ENCODE data around the gene RAB27B.

The RAB27B gene

DNA sequence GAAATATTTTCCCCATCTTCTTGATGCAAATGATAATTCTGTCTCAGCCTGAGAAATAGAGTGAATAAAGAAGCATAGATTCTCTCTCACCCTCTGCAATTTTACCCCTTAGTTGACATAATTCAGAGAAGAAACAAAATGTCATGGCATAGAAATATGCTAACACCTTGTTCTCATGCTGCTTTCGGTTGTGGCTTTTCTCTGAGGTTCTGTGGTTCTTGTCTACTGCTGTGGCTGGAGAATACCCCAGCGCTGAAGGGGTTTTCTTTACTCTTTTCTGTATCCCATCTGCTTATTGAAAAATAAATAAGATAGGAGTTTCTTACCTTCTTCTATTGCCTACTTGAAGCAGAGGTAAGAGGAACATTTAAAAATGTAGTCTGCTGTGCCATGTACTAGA is 15.4 kb upstream of the RAB27B start:
- Histone ChIP-seq H3K9me3 (ENCODE audit: low read length) (no peaks in the 10 kb centered on the region), H3K4me1 (ENCODE audit: insufficient read depth, low read length, severe bottlenecking) (no peaks in the 10 kb centered on the region), H3K79me2 (ENCODE audit: insufficient read depth, low read length) (no peaks in the 10 kb centered on the region), H3K4me2 (ENCODE audit: low read length) (no peak overlapping the region), H3K9ac (ENCODE audit: low read length) (no peak overlapping the region), H4K20me1 (ENCODE audit: insufficient read depth, low read length) (no peaks in the 10 kb centered on the region), H3K4me3 (ENCODE audit: low read depth, low read length, poor library complexity, severe bottlenecking) (no peak overlapping the region), H3F3A (ENCODE audit: insufficient read depth, low read length) (no peaks in the 10 kb centered on the region), H2AFZ (ENCODE audit: low read length) (no peak overlapping the region), H3K36me3 (ENCODE audit: insufficient read depth, low read length) (no peaks in the 10 kb centered on the region), H3K27ac (ENCODE audit: low read depth, low read length, poor library complexity, severe bottlenecking) (no peak overlapping the region), H3K27me3 (ENCODE audit: insufficient read depth, low read length) (no peaks in the 10 kb centered on the region), H3K9me2 (ENCODE audit: low read depth, low read length) (no peaks in the 10 kb centered on the region)
- TF ChIP-seq, protein P1, sequence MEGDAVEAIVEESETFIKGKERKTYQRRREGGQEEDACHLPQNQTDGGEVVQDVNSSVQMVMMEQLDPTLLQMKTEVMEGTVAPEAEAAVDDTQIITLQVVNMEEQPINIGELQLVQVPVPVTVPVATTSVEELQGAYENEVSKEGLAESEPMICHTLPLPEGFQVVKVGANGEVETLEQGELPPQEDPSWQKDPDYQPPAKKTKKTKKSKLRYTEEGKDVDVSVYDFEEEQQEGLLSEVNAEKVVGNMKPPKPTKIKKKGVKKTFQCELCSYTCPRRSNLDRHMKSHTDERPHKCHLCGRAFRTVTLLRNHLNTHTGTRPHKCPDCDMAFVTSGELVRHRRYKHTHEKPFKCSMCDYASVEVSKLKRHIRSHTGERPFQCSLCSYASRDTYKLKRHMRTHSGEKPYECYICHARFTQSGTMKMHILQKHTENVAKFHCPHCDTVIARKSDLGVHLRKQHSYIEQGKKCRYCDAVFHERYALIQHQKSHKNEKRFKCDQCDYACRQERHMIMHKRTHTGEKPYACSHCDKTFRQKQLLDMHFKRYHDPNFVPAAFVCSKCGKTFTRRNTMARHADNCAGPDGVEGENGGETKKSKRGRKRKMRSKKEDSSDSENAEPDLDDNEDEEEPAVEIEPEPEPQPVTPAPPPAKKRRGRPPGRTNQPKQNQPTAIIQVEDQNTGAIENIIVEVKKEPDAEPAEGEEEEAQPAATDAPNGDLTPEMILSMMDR (IDR thresholded peaks at IDR 0.05; ENCODE audit: low read length) = no peak
- no peak for TF ChIP-seq EZH2 (IDR thresholded peaks at IDR 0.05; ENCODE audit: borderline replicate concordance, low read length)

- H3K27me3 ChIP-seq (ENCODE audit: insufficient read depth, low read length) = no peaks in the 10 kb centered on the region
- no peak overlapping the region for H3K9ac ChIP-seq (ENCODE audit: low read length)
- no peak for TF ChIP-seq EZH2 (IDR thresholded peaks at IDR 0.05; ENCODE audit: borderline replicate concordance, low read length)
- TF ChIP-seq, protein P1 (IDR thresholded peaks at IDR 0.05; ENCODE audit: low read length) = no peak
- no peaks in the 10 kb centered on the region for H3K9me2 ChIP-seq (ENCODE audit: low read depth, low read length)
- H3K36me3 ChIP-seq (ENCODE audit: insufficient read depth, low read length) = no peaks in the 10 kb centered on the region
- no peak overlapping the region for H2AFZ ChIP-seq (ENCODE audit: low read length)
- no peak overlapping the region for H3K4me3 ChIP-seq (ENCODE audit: low read depth, low read length, poor library complexity, severe bottlenecking)
- no peak overlapping the region for H3K4me2 ChIP-seq (ENCODE audit: low read length)
- no peaks in the 10 kb centered on the region for H3F3A ChIP-seq (ENCODE audit: insufficient read depth, low read length)
- H3K27ac ChIP-seq (ENCODE audit: low read depth, low read length, poor library complexity, severe bottlenecking) = no peak overlapping the region
- H3K79me2 ChIP-seq (ENCODE audit: insufficient read depth, low read length) = no peaks in the 10 kb centered on the region
- no peaks in the 10 kb centered on the region for H4K20me1 ChIP-seq (ENCODE audit: insufficient read depth, low read length)
- no peaks in the 10 kb centered on the region for H3K4me1 ChIP-seq (ENCODE audit: insufficient read depth, low read length, severe bottlenecking)
- H3K9me3 ChIP-seq (ENCODE audit: low read length) = no peaks in the 10 kb centered on the region
These were observed 15.0 kb upstream of the RAB27B start for GRCh38 chr18:54813305-54813704.

GRCh38 chr18:54813977-54814565 is 14.2 kb upstream of the RAB27B start:
- H3K79me2 ChIP-seq (ENCODE audit: insufficient read depth, low read length) = no peaks in the 10 kb centered on the region
- no peak for TF ChIP-seq EZH2 (IDR thresholded peaks at IDR 0.05; ENCODE audit: borderline replicate concordance, low read length)
- TF ChIP-seq, protein P1 (IDR thresholded peaks at IDR 0.05; ENCODE audit: low read length) = no peak
- H3K9ac ChIP-seq (ENCODE audit: low read length) = no peak overlapping the region
- no peaks in the 10 kb centered on the region for H3K4me1 ChIP-seq (ENCODE audit: insufficient read depth, low read length, severe bottlenecking)
- no peak overlapping the region for H3K4me2 ChIP-seq (ENCODE audit: low read length)
- H3F3A ChIP-seq (ENCODE audit: insufficient read depth, low read length) = no peaks in the 10 kb centered on the region
- no peaks in the 10 kb centered on the region for H3K27me3 ChIP-seq (ENCODE audit: insufficient read depth, low read length)
- no peak overlapping the region for H3K4me3 ChIP-seq (ENCODE audit: low read depth, low read length, poor library complexity, severe bottlenecking)
- H4K20me1 ChIP-seq (ENCODE audit: insufficient read depth, low read length) = no peaks in the 10 kb centered on the region
- H3K27ac ChIP-seq (ENCODE audit: low read depth, low read length, poor library complexity, severe bottlenecking) = no peak overlapping the region
- H3K36me3 ChIP-seq (ENCODE audit: insufficient read depth, low read length) = no peaks in the 10 kb centered on the region
- no peak overlapping the region for H2AFZ ChIP-seq (ENCODE audit: low read length)
- no peaks in the 10 kb centered on the region for H3K9me2 ChIP-seq (ENCODE audit: low read depth, low read length)
- no peaks in the 10 kb centered on the region for H3K9me3 ChIP-seq (ENCODE audit: low read length)
